Measurements from ENCODE around the gene TMEM150A.
A peak's percentile ranks its signal among the peaks of the same experiment; 100 is the strongest.
"Not testable (repeated sequence)": the region's sequence is repeated elsewhere in the genome, so short reads cannot be mapped to it uniquely, and the experiment has no call there.

TMEM150A gene

DNA sequence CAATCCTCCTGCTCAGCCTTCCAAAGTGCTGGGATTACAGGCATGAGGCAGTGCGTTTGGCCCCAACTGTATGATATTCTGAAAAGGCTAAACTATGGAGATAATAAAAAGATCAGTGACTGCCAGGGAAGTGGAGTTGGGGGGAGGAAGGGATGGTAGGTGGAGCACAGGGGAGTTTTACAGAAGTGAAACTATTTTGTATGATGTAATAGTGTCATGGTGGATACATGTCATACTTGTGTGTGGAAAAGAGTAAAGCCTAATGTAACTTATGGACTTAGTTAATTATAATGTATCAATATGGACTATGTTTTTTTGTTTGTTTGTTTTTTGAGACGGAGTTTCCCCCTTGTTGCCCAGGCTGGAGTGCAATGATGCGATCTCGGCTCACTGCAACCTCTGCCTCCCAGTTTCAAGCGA is 38.3 kb downstream of the TMEM150A start:
- POLR2A ChIA-PET (ENCODE audit: low non-redundant PET) = interaction anchor here (0.5 to 0.6 kb wide), 3 partner anchors 13 to 236 kb away, joined by 3 to 8 read pairs (median 6); partner anchors contain the start of genes RETSAT and TGOLN2
- no peak for DNase-seq (ENCODE audit: low spot score)
- TF ChIP-seq, protein P1, sequence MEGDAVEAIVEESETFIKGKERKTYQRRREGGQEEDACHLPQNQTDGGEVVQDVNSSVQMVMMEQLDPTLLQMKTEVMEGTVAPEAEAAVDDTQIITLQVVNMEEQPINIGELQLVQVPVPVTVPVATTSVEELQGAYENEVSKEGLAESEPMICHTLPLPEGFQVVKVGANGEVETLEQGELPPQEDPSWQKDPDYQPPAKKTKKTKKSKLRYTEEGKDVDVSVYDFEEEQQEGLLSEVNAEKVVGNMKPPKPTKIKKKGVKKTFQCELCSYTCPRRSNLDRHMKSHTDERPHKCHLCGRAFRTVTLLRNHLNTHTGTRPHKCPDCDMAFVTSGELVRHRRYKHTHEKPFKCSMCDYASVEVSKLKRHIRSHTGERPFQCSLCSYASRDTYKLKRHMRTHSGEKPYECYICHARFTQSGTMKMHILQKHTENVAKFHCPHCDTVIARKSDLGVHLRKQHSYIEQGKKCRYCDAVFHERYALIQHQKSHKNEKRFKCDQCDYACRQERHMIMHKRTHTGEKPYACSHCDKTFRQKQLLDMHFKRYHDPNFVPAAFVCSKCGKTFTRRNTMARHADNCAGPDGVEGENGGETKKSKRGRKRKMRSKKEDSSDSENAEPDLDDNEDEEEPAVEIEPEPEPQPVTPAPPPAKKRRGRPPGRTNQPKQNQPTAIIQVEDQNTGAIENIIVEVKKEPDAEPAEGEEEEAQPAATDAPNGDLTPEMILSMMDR (conservative IDR thresholded peaks at IDR 0.05; ENCODE audit: low read depth) = no peak
- H3K27ac ChIP-seq = no peak overlapping the region
- CTCF ChIA-PET = interaction anchor here (0.6 to 1.0 kb wide), 2 partner anchors 11 to 244 kb away, joined by 3 read pairs; no protein-coding TSS in a partner anchor

DNA sequence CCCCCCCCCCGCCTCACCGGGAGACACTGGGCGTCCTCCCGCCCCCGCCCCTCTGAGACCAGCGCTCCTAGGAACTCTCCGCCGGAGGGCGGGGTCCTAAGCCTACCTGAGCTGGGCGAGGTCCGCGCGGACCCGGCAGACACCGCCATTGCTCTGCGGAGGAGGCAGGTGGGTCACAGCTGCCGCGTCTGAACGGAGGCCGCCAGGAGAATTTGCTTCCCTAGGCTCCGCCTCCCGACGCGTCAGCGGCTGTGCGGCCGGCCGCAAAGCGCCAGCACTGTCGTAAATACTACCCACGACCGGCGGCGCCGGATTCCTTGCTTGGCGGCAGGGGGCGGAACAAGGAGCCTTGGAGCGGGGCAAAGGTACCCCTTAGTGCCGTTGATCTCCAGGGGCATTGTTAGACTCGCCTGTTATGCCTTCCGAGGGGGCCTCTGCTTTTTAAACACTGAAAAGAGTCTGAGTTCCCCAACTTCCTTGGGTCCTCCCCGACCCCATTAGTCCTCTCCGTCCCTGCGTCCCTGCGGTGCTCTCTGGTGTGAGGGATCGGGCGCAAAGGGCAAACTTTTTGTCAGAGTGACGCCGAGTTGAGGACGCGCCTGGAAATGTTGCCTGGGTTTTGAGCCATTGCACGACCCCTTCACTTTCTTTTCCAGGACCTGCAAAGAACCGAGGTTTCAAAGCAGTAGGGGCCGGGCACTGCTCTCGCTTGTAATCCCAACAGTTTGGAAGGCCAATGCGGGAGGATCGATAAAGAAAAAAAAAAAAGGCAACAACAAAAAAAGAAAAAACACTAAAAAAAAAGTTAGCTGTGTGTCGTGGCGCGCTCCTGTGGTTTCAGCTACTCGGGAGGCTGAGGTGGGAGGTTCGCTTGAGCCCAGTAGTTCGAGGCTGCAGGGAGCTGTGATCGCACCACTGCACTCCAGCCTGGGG is 41.0 kb downstream of the TMEM150A start, which contains the start of gene GGCX:
TSS of gene GGCX (minus strand) at position 214 of the 933 bp plus-strand sequence. CDS start at position 149, 65 bp downstream.
- TF ChIP-seq, protein P1 (conservative IDR thresholded peaks at IDR 0.05; ENCODE audit: low read depth) = no peak
- POLR2A ChIA-PET (ENCODE audit: low non-redundant PET) = interaction anchor here (1.0 to 1.2 kb wide), 2 partner anchors 9 to 14 kb away, joined by 4 to 5 read pairs; no protein-coding TSS in a partner anchor
- peak within 1 kb of the TSS; percentile 82 for H3K27ac ChIP-seq
- peak; percentile 88 for DNase-seq (ENCODE audit: low spot score)
- CTCF ChIA-PET = interaction anchor here (0.6 to 1.1 kb wide), 3 partner anchors 10 to 43 kb away, joined by 3 read pairs; no protein-coding TSS in a partner anchor

DNA sequence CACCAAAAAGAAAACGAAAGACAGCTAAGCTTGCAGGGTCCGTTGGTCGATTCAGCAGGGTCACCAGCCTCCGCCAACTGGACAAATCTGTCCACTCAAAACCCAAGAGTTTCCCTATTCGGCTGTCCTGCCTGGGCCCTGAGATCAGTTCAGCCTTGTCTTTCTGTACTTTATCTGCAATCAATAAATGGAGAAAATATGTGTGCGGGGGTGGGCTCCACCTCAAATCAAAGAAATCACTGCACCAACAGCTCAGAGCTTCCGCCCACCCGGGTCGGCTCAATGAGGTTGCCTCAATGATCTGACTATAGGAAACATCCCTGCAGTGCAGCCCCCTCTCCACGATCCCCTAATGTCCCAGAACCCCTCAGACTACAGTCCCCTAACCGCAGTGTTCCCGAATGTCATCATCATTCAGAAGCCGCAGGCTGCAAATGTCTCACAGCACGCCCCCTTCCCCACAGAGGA is 41.7 kb downstream of the TMEM150A start:
- CTCF ChIA-PET = interaction anchor here (1.1 kb wide), 1 partner anchor 9 kb away, joined by 3 read pairs; no protein-coding TSS in a partner anchor

DNA sequence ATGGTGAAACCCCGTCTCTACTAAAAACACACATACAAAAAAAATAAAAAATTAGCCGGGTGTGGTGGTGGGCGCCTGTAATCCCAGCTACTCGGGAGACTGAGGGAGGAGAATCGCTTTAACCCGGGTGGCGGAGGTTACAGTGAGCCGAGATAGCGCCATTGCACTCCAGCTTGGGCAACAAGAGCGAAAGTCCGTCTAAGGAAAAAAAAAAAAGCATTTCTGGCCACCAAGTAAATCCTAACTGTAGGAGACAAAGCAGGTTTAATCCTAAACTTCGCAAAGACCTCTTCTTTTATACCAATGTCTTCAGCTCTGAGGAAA is 42.1 kb downstream of the TMEM150A start:
- POLR2A ChIA-PET (ENCODE audit: low non-redundant PET) = interaction anchor here (0.6 to 1.0 kb wide), 2 partner anchors 8 to 17 kb away, joined by 4 to 5 read pairs; partner anchors contain the start of gene VAMP8
- not testable (repeated sequence) for DNase-seq (ENCODE audit: low spot score)
- peak overlapping the region; percentile 82 for H3K27ac ChIP-seq
- CTCF ChIA-PET = interaction anchor here (0.7 to 1.1 kb wide), 3 partner anchors 8 to 286 kb away, joined by 3 to 6 read pairs (median 4); no protein-coding TSS in a partner anchor

More for the DNA sequence above, 41.7 kb downstream of the TMEM150A start:
- DNase-seq (ENCODE audit: low spot score) = no peak
- POLR2A ChIA-PET (ENCODE audit: low non-redundant PET) = interaction anchor here (0.6 to 1.0 kb wide), 2 partner anchors 9 to 16 kb away, joined by 4 to 5 read pairs; partner anchors contain the start of gene VAMP8
- TF ChIP-seq, protein P1 (conservative IDR thresholded peaks at IDR 0.05; ENCODE audit: low read depth) = no peak
- H3K27ac ChIP-seq = peak overlapping the region; percentile 82

DNA sequence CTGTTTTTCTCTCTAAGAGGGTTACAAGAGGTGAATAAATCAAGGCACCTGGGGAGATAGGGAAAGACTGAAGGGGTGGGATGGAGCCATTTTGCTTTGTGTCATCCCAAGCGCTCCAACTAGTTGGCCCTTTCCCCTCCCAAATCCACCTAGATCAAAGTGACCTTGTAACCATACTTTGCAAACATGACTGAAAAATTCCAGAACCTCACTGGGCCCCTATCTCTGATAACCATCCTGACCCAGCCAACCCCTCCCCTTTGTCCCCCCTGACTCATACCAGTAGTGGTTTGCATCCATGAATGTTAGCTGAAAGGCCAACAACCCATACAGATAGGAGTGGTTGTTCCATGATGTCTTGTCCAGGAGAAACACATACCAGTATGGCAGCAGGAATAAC is 44.3 kb downstream of the TMEM150A start:
- ChIA-PET CTCF (no interaction called here), POLR2A (ENCODE audit: low non-redundant PET) (no interaction called here)
- DNase-seq (ENCODE audit: low spot score) = no peak
- TF ChIP-seq, protein P1 (conservative IDR thresholded peaks at IDR 0.05; ENCODE audit: low read depth) = no peak
- H3K27ac ChIP-seq = no peak overlapping the region

DNA sequence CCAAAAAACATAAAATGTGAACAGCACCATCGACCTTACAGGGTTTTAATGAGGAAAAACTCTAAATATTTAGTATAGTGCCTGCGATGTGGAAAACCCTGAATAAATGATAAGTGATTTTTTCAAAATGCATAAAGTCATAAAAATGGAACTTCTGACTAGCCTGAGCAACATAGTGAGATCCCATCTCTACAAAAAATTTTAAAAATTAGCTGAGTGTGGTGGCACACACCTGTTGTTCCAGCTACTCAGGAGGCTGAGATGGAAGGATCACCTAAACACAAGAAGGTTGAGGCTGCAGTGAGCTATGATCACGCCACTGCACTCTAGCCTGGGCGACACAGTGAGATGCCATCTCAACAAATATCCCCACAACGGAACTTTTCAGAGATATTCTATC is 45.4 kb downstream of the TMEM150A start:
- TF ChIP-seq, protein P1 (conservative IDR thresholded peaks at IDR 0.05; ENCODE audit: low read depth) = no peak
- ChIA-PET CTCF (interaction anchor here (0.5 to 1.2 kb wide), 2 partner anchors 18 to 540 kb away, joined by 3 to 6 read pairs; partner anchors contain the start of gene MAT2A), POLR2A (ENCODE audit: low non-redundant PET) (interaction anchor here (0.6 kb wide), 1 partner anchor 13 kb away, joined by 3 read pairs; no protein-coding TSS in a partner anchor)
- no peak for DNase-seq (ENCODE audit: low spot score)
- H3K27ac ChIP-seq = no peak overlapping the region

All from RWPE1 (cell line).